ENCODE results near the gene ERCC1.
A peak's percentile ranks its signal among the peaks of the same experiment; 100 is the strongest.

ERCC1 gene

DNA sequence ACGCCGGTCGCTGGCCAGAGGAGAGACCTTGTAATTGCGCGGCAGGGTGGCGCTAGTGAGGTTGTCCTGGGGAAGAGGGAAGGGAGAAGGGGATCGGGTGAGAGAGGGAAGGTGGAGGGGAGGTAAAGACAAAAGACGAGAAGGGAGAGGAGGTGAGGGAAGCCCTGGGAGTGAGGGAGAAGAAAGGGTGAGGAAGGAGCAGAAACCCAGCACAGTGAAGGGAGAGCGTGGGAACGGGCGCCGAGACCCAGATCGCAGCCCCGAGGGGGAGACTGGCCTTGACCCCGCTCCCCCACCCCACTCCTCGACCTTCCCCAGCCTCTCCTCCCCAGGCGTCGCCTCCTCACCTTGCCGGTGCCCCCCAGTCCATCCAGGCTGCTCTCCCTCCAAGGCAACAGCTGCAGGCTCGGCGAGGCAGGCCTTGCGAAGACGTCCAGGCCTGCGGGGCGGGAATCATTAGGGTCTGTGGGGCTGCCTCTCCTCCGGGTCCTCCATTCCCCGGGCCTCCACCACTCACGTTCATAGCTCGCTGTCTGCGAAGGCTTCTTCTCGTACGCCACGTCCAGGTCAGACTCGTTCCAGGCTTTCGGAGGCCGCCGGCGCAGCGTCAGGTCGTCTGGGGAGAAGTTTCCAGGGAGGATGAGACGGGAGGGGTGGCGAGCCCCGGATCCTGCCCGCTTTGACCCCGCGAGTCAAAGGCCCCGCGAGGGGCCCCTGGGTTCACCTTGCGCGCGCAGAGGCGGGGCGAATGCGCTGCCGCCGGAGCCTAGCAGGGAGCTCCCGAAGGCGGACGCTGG lies 27.7 kb downstream of the ERCC1 start:
- no peak overlapping the region for H3K4me3 Mint-ChIP-seq
- H3K27ac Mint-ChIP-seq = no peak overlapping the region
- peaks cover 18% of the 10 kb centered on the region for H3K27me3 Mint-ChIP-seq (ENCODE audit: low read depth)
- no peaks in the 10 kb centered on the region for H3K9me3 Mint-ChIP-seq
- peaks cover 3% of the 10 kb centered on the region for H3K4me1 Mint-ChIP-seq (ENCODE audit: low read depth)
- H3K36me3 Mint-ChIP-seq (ENCODE audit: low read depth) = peaks cover 10% of the 10 kb centered on the region

DNA sequence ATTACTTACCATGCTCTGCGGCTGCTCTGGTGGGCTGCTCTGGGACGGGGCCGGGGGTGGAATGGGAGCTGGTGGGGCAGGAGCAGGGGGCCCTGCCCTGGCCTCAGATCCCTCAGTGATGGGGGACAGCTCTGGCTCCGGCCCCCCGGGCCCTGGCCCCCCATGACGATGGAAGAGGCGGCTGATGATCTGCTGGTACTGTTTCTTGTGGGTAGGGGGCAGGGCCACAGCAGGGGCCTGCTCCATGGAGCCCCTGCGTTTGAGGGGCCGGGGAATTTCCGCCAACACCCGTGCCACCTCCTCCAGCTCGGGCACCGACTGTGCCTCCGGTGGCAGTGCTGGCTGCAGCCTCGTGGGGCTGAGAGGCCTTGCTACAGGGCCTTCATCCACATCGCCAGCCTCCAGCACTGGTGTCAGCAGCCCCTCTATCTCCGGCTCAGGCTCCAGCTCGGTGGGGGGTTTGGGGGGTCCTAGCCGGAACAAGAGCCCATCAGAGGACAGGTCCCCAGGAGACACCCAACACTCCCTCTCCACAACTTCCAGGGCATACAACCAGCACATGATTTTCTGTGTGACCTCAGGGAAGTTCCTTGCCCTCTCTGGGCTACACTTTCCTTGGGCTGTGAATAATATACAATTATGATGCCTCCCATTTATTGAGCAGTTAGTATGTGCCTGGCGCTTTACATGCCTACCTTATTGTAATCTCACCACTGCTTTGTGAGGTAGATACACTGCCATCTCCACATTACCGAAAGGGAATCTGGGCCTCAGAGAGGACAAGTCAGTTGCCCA lies 31.6 kb downstream of the ERCC1 start:
- Mint-ChIP-seq H3K27ac (no peak overlapping the region), H3K36me3 (ENCODE audit: low read depth) (no peaks in the 10 kb centered on the region), H3K4me1 (ENCODE audit: low read depth) (no peaks in the 10 kb centered on the region), H3K4me3 (no peak overlapping the region), H3K27me3 (ENCODE audit: low read depth) (peaks cover 9% of the 10 kb centered on the region), H3K9me3 (no peaks in the 10 kb centered on the region)

DNA sequence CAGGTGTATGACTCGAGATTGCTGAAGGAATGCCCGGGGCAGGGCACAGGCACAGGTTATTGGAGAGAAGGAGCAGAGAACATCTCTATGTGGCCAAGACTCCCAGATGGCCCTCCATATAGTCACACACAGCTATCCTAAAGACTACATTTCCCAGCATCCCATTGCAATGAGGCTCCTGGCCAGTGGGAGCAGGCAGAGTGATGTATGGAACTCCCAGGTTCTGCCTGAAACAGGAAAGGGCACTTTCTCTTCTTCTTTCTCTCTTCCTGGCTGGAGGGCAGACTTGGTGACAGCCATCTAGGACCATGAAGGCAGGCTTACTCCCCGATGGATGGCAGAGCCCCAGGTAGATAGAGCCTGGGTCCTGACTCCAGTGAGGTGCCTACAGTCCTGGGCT lies 32.4 kb downstream of the ERCC1 start:
- Mint-ChIP-seq H3K4me3 (no peak overlapping the region), H3K27me3 (ENCODE audit: low read depth) (peaks cover 12% of the 10 kb centered on the region), H3K9me3 (no peaks in the 10 kb centered on the region), H3K36me3 (ENCODE audit: low read depth) (no peaks in the 10 kb centered on the region), H3K4me1 (ENCODE audit: low read depth) (no peaks in the 10 kb centered on the region), H3K27ac (no peak overlapping the region)

DNA sequence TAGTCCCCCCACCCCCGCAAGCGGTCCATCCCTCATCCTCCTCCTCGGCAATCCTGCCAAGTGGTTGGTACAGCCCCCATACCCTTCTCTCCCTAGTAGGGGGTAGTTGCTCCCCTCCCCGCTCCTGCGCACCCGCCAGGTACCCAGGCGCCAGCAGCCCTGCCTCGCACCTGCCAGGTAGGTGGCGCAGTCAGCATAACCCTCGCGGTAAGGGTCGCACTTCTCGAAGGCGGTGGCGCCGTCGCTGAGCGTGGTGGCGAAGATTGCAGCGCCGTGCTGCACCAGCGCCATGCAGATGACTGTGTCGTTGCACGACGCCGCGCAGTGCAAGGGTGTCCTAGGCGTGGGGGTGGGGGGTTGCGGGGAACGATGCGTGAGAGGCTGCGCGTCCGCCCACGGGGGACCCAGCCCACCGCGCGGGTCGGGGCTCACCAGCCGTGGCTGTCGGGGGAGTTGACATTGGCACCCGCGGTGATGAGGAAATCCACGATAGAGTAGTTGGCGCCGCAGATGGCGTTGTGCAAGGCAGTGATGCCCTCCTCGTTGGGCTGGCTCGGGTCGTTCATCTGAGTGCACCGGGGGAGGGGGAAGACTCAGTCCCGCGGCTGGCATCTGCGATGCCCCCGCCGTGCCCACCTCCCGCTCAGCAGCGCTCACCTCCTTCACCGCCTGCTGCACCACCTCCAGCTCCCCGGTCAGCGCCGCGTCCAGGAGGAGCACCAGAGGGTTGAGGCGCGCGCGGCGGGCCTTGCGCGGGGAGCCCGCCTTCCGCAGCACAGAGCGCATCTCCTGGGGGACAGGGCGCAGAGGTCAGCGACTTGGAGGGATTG lies 38.1 kb downstream of the ERCC1 start:
- no peak overlapping the region for H3K4me3 Mint-ChIP-seq
- no peaks in the 10 kb centered on the region for H3K9me3 Mint-ChIP-seq
- no peaks in the 10 kb centered on the region for H3K36me3 Mint-ChIP-seq (ENCODE audit: low read depth)
- no peaks in the 10 kb centered on the region for H3K4me1 Mint-ChIP-seq (ENCODE audit: low read depth)
- no peak overlapping the region for H3K27ac Mint-ChIP-seq
- H3K27me3 Mint-ChIP-seq (ENCODE audit: low read depth) = peaks cover 26% of the 10 kb centered on the region

DNA sequence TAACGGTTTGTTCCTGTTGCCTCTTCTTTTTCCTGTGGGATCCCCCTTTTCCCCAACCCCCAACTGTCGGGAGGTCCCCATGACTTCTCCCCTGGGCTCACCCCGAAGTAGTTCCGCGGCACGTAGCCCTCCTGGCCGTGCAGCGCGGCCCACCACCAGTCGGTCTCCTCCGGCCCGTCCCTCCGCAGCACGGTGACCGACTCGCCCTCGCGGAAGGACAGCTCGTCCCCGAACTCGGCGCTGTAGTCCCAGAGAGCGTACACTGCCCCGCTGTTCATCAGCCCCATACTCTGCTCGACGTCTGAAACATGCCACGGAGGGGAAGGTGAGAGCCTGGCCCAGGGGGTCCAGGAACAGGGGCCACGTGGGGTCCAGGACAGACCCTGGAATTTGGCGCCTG lies 41.3 kb downstream of the ERCC1 start:
- Mint-ChIP-seq H3K27ac (no peak overlapping the region), H3K36me3 (ENCODE audit: low read depth) (no peaks in the 10 kb centered on the region), H3K27me3 (ENCODE audit: low read depth) (peaks cover 20% of the 10 kb centered on the region), H3K9me3 (no peaks in the 10 kb centered on the region), H3K4me3 (no peak overlapping the region), H3K4me1 (ENCODE audit: low read depth) (no peaks in the 10 kb centered on the region)

DNA sequence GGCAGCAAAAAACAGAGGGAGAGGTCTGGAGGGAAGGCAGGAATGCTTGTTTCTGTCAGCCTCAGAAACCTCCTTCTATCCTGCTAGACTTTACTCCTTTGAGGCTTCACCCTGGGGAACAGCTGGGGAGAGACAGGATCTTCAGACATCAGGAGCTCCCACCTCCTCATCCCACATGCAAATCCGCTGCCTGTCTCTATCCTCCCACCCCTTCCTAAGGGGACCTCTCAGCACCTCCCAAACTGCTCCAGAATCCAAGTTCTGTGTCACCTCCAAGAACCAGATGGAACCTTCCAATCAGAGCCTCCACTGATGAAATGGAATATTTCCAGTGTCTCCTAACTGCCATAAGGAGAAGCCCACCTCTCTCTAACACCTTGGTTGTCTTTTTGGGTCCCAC lies 43.6 kb downstream of the ERCC1 start:
- Mint-ChIP-seq H3K9me3 (no peaks in the 10 kb centered on the region), H3K4me3 (no peak overlapping the region), H3K27me3 (ENCODE audit: low read depth) (peaks cover 4% of the 10 kb centered on the region), H3K36me3 (ENCODE audit: low read depth) (no peaks in the 10 kb centered on the region), H3K27ac (no peak overlapping the region), H3K4me1 (ENCODE audit: low read depth) (no peaks in the 10 kb centered on the region)

DNA sequence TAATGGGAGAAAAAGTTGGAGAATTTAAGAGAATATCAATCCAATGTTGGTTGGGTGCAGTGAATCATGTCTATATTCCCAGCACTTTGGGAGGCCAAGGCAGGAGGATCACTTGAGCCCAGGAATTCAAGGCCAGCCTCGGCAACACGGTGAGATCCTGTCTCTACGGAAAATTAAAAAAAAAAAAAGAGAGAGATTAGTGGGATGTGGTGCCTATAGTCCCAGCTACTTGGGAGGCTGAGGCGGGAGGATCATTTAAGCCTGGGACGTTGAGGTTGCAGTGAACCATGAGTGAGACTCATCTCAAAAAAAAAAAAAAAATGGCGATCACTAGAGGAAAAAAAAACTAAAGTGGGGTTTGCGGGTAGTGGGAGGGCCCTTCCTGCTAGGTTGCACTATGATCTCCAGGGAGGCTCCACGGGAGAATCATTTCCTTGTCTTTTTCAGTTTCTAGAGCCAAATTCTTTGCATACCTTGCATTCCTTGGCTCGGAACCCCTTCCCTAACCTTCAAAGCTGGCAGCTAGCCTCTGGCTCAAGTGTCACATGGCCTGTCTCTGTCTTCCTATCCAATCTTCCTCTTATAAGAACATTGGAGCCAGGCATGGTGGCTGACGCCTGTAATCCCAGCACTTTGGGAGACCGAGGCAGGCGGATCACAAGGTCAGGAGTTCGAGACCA lies 47.5 kb downstream of the ERCC1 start:
- H3K36me3 Mint-ChIP-seq (ENCODE audit: low read depth) = no peaks in the 10 kb centered on the region
- peaks cover 3% of the 10 kb centered on the region for H3K27me3 Mint-ChIP-seq (ENCODE audit: low read depth)
- no peaks in the 10 kb centered on the region for H3K9me3 Mint-ChIP-seq
- no peak overlapping the region for H3K27ac Mint-ChIP-seq
- H3K4me1 Mint-ChIP-seq (ENCODE audit: low read depth) = peaks cover 2% of the 10 kb centered on the region
- H3K4me3 Mint-ChIP-seq = no peak overlapping the region

DNA sequence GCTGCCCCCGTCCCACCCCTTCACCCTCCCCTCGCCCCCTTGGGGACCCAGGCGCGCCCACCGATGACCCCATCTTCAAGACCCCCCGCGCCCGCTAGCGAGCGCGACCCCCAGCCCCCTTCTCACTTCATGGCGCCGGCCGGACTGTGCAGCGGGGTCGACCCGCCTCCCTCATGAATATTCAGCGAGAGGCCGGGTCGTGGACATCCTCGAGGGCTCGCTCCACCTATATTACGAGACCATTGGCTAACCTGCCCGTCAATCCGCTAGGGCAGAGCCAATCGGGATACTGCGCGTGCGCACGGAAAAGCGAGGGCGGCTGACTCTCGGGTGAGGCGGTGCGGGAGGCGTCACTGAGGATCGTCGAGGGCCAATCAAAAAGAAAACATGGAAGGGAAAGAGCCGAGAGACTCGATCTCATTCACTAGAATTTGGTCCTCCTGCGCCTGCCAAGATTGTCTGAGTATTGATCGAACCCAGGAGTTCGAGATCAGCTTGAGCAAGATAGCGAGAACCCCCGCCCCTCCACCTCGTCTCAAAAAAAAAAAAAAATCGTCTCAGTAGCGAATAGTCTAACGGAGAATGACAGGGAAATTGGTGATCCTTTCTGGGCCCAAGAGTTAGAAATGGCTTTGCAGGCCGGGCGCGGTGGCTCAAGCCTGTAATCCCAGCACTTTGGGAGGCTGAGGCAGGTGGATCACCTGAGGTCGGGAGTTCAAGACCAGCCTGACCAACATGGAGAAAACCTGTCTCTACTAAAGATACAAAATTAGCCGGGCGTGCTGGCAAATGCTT lies 53.1 kb downstream of the ERCC1 start, which contains the start of gene ERCC2:
ERCC2 (minus strand) TSS at position 164 of the 795 bp plus-strand sequence; CDS start at position 131, 33 bp downstream.
- Mint-ChIP-seq H3K4me1 (ENCODE audit: low read depth) (peaks cover 10% of the 10 kb centered on the region), H3K27ac (peak within 1 kb of the TSS; percentile 99), H3K4me3 (peak within 1 kb of the TSS; percentile 88), H3K36me3 (ENCODE audit: low read depth) (no peaks in the 10 kb centered on the region), H3K9me3 (no peaks in the 10 kb centered on the region), H3K27me3 (ENCODE audit: low read depth) (peaks cover 3% of the 10 kb centered on the region)

DNA sequence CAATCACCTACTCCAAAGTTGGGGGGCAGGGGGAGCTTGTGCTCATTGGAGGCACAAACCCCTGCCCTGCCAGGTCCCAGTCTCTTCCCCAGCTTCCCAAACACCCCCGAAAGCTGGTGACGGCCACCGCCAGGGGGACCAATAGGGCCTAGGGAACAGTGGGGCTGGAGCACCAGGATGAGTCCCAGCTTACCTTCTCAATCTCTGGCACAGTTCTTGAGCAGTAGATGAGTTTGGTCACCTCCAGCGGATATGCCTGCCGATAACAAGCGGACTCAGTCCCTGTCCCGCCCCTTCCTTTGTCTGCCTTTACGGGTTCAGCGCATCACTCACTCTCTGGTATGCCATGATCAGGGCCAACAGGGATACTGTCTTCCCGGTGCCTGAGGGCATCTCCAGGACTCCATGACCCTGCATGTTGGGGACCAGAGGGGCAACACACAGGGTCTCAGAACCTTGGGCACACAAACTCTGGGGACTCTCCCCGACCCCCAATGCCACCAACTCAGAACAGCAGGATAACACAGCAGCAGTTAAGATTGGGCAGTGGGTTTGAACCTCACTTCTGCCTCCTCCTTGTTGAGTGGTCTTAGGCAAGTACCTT lies 54.9 kb downstream of the ERCC1 start:
- no peaks in the 10 kb centered on the region for H3K36me3 Mint-ChIP-seq (ENCODE audit: low read depth)
- H3K4me3 Mint-ChIP-seq = peak overlapping the region; percentile 54
- peaks cover 3% of the 10 kb centered on the region for H3K27me3 Mint-ChIP-seq (ENCODE audit: low read depth)
- peaks cover 10% of the 10 kb centered on the region for H3K4me1 Mint-ChIP-seq (ENCODE audit: low read depth)
- no peak overlapping the region for H3K27ac Mint-ChIP-seq
- H3K9me3 Mint-ChIP-seq = no peaks in the 10 kb centered on the region

DNA sequence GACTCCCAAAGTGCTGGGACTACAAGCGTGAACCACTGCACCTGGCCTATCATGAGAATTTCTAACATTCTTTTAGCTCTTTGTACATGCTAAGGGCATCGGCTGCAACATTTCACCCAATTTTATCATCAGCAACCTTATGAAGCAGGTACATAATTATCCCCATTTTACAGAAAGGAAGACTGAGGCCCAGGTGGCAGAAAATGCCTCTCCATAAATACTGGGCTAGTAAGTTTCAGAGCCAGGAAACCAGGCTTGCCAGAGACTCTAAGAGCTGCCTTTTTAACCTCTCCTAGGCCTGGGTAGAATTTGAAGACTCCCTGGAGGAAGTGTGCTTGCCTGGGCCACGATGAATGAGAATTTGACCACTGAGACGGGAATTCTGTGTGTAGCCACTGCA lies 55.6 kb downstream of the ERCC1 start:
- Mint-ChIP-seq H3K4me1 (ENCODE audit: low read depth) (peaks cover 10% of the 10 kb centered on the region), H3K27me3 (ENCODE audit: low read depth) (peaks cover 3% of the 10 kb centered on the region), H3K4me3 (peak overlapping the region; percentile 7), H3K27ac (no peak overlapping the region), H3K9me3 (no peaks in the 10 kb centered on the region), H3K36me3 (ENCODE audit: low read depth) (no peaks in the 10 kb centered on the region)

DNA sequence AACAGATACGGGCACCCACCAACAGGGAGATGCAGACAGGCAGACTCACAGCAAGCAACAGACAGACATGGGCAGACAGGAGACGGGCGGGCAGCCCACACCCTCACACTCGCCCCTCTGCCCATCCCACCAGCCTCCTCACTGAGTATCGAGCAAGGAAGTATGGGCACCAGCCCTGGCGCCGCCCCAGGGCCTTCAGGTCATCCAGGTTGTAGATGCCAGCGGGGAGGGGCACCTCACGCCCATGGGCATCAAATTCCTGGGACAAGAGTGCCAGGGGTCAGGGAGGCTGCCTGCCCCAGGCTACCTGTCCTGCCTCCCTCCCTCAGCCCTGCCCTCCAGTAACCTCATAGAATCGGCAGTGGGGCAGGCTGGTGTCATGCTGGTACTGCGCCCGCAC lies 59.0 kb downstream of the ERCC1 start:
- Mint-ChIP-seq H3K4me1 (ENCODE audit: low read depth) (peaks cover 1% of the 10 kb centered on the region), H3K36me3 (ENCODE audit: low read depth) (peaks cover 4% of the 10 kb centered on the region), H3K27me3 (ENCODE audit: low read depth) (no peaks in the 10 kb centered on the region), H3K27ac (no peak overlapping the region), H3K9me3 (no peaks in the 10 kb centered on the region), H3K4me3 (no peak overlapping the region)

DNA sequence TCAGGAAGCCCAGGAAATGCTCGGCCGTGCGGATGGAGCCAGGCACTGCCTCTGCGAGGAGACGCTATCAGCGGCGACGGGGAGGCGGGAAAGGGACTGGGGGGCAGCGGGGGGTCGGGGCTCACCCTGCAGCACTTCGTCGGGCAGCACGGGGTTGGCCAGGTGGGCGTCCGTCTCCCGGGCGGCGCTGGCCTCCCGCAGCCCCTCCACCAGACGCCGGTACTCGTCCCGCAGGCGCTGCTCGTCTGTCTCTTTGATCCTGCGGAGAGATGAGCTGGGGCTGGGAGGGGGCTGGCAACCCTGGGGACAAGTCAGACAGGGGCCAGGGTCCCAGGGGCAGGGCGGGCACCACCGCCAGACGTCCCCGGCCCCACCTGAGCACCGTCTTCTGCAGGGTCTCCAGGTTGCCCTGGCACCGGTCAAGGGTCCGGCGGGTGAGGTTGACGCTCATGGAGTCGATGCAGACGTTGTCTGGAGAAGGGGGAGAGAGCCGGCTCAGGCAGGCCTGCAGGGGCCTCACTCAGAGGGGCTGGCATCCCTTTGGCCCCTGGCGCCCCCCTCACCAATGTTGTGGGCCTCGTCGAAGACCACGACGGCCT lies 59.8 kb downstream of the ERCC1 start:
- Mint-ChIP-seq H3K4me1 (ENCODE audit: low read depth) (peaks cover 2% of the 10 kb centered on the region), H3K27me3 (ENCODE audit: low read depth) (no peaks in the 10 kb centered on the region), H3K27ac (no peak overlapping the region), H3K36me3 (ENCODE audit: low read depth) (peaks cover 4% of the 10 kb centered on the region), H3K4me3 (no peak overlapping the region), H3K9me3 (no peaks in the 10 kb centered on the region)

DNA sequence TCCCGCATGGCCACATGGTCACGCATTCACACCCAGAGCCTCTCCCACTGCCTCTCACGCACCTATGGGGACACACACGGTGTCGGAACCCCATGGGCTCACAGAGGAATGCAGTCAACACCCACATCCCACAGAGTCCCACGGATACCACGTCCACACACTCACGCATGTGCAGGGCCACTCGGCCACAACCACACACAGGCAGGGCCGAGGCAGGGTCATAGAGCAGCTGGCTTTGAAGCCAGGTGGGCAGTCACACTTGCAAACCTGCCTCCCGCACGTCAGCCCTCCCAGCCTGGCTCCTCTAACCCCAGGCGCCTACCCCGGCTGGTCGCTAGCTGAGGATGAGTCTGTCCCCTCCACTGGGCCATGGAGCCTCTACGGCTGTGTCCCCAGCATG lies 61.4 kb downstream of the ERCC1 start:
- Mint-ChIP-seq H3K4me3 (no peak overlapping the region), H3K27me3 (ENCODE audit: low read depth) (no peaks in the 10 kb centered on the region), H3K9me3 (no peaks in the 10 kb centered on the region), H3K27ac (no peak overlapping the region), H3K4me1 (ENCODE audit: low read depth) (peaks cover 2% of the 10 kb centered on the region), H3K36me3 (ENCODE audit: low read depth) (peaks cover 5% of the 10 kb centered on the region)

All from T-helper 1 cell treated with Interleukin-12 subunit alpha and Interleukin-12 subunit beta and Interleukin-4 antibody, amounts not matched to agents 30 μg/mL and 1 μg/mL, for 36 hours (primary cell).